Measurements from ENCODE around the gene VPS9D1. TPM values are rescaled to one million over a fixed set of nuclear protein-coding genes. Genes with fewer than 3 reads are reported as not detected.
"Not testable (repeated sequence)": the region's sequence is repeated elsewhere in the genome, so short reads cannot be mapped to it uniquely, and the experiment has no call there.

VPS9D1 gene
- total and polyA plus RNA-seq, 2 donors (not counting 1 experiment from before 2014, with no cell fraction given) = 6.3 to 13.0 TPM

GRCh38 chr16:89685916-89686315 is 34.8 kb downstream of the VPS9D1 start:
- no peaks in the 10 kb centered on the region for H3K9me3 ChIP-seq (ENCODE audit: control insufficient read depth, insufficient read depth, low read depth, low read length)
- no peak for DNase-seq (ENCODE audit: low read depth in 2 of 2)
- no peak overlapping the region for H3K4me2 ChIP-seq (ENCODE audit: extremely low read depth, insufficient read depth, low read length)
- H2AFZ ChIP-seq (ENCODE audit: low read length) = no peak overlapping the region
- H3K27ac ChIP-seq (ENCODE audit: insufficient read depth, low read length) = no peak overlapping the region
- peaks cover 6% of the 10 kb centered on the region for H3K4me1 ChIP-seq (ENCODE audit: control insufficient read depth, extremely low read depth, insufficient read depth, low read length)
- no peak overlapping the region for H3K9ac ChIP-seq (ENCODE audit: insufficient read depth, low read length)
- H3K79me2 ChIP-seq (ENCODE audit: control insufficient read depth, insufficient read depth, low read length) = peaks cover 17% of the 10 kb centered on the region
- TF ChIP-seq EZH2 (IDR thresholded peaks at IDR 0.05; ENCODE audit: low read length, missing control alignments) = no peak
- no peak for TF ChIP-seq CTCF (conservative IDR thresholded peaks at IDR 0.05 in 1 of 2, IDR thresholded peaks at IDR 0.05 in 1 of 2; ENCODE audit: low read depth in 1 of 2, low read length in 2 of 2)
- peaks cover 7% of the 10 kb centered on the region for H3K36me3 ChIP-seq (ENCODE audit: control insufficient read depth, insufficient read depth, low read length)
- no peak overlapping the region for H3K4me3 ChIP-seq (replicated peaks in 1 of 4; ENCODE audit: control extremely low read depth in 1 of 4, insufficient read depth in 1 of 4, low read depth in 3 of 4, low read length in 4 of 4)
- H3K27me3 ChIP-seq (ENCODE audit: control insufficient read depth, insufficient read depth, low read length) = no peaks in the 10 kb centered on the region
- H4K20me1 ChIP-seq (ENCODE audit: control insufficient read depth, extremely low read depth, insufficient read depth, low read length) = no peaks in the 10 kb centered on the region

GRCh38 chr16:89678258-89678657 is 42.4 kb downstream of the VPS9D1 start:
- H3K4me1 ChIP-seq (ENCODE audit: control insufficient read depth, extremely low read depth, insufficient read depth, low read length) = no peaks in the 10 kb centered on the region
- no peak for DNase-seq (ENCODE audit: low read depth in 2 of 2)
- H3K4me3 ChIP-seq (replicated peaks in 1 of 4; ENCODE audit: control extremely low read depth in 1 of 4, insufficient read depth in 1 of 4, low read depth in 3 of 4, low read length in 4 of 4) = no peak overlapping the region
- no peaks in the 10 kb centered on the region for H3K36me3 ChIP-seq (ENCODE audit: control insufficient read depth, insufficient read depth, low read length)
- H2AFZ ChIP-seq (ENCODE audit: low read length) = no peak overlapping the region
- H3K79me2 ChIP-seq (ENCODE audit: control insufficient read depth, insufficient read depth, low read length) = no peaks in the 10 kb centered on the region
- no peaks in the 10 kb centered on the region for H3K27me3 ChIP-seq (ENCODE audit: control insufficient read depth, insufficient read depth, low read length)
- H4K20me1 ChIP-seq (ENCODE audit: control insufficient read depth, extremely low read depth, insufficient read depth, low read length) = no peaks in the 10 kb centered on the region
- H3K4me2 ChIP-seq (ENCODE audit: extremely low read depth, insufficient read depth, low read length) = no peak overlapping the region
- H3K9me3 ChIP-seq (ENCODE audit: control insufficient read depth, insufficient read depth, low read depth, low read length) = no peaks in the 10 kb centered on the region
- H3K9ac ChIP-seq (ENCODE audit: insufficient read depth, low read length) = no peak overlapping the region
- no peak overlapping the region for H3K27ac ChIP-seq (ENCODE audit: insufficient read depth, low read length)
- no peak for TF ChIP-seq CTCF (conservative IDR thresholded peaks at IDR 0.05 in 1 of 2, IDR thresholded peaks at IDR 0.05 in 1 of 2; ENCODE audit: low read depth in 1 of 2, low read length in 2 of 2)
- TF ChIP-seq EZH2 (IDR thresholded peaks at IDR 0.05; ENCODE audit: low read length, missing control alignments) = no peak

GRCh38 chr16:89672177-89672941 is 48.3 kb downstream of the VPS9D1 start:
- TF ChIP-seq CTCF (conservative IDR thresholded peaks at IDR 0.05 in 1 of 2, IDR thresholded peaks at IDR 0.05 in 1 of 2; ENCODE audit: low read depth in 1 of 2, low read length in 2 of 2) (no peak), EZH2 (IDR thresholded peaks at IDR 0.05; ENCODE audit: low read length, missing control alignments) (no peak)
- Histone ChIP-seq H3K27me3 (ENCODE audit: control insufficient read depth, insufficient read depth, low read length) (no peaks in the 10 kb centered on the region), H3K4me1 (ENCODE audit: control insufficient read depth, extremely low read depth, insufficient read depth, low read length) (no peaks in the 10 kb centered on the region), H4K20me1 (ENCODE audit: control insufficient read depth, extremely low read depth, insufficient read depth, low read length) (no peaks in the 10 kb centered on the region), H3K36me3 (ENCODE audit: control insufficient read depth, insufficient read depth, low read length) (no peaks in the 10 kb centered on the region), H3K4me2 (ENCODE audit: extremely low read depth, insufficient read depth, low read length) (no peak overlapping the region), H3K27ac (ENCODE audit: insufficient read depth, low read length) (no peak overlapping the region), H2AFZ (ENCODE audit: low read length) (no peak overlapping the region), H3K4me3 (replicated peaks in 1 of 4; ENCODE audit: control extremely low read depth in 1 of 4, insufficient read depth in 1 of 4, low read depth in 3 of 4, low read length in 4 of 4) (no peak overlapping the region), H3K79me2 (ENCODE audit: control insufficient read depth, insufficient read depth, low read length) (no peaks in the 10 kb centered on the region), H3K9ac (ENCODE audit: insufficient read depth, low read length) (no peak overlapping the region), H3K9me3 (ENCODE audit: control insufficient read depth, insufficient read depth, low read depth, low read length) (no peaks in the 10 kb centered on the region)
- no peak for DNase-seq (ENCODE audit: low read depth in 2 of 2)

DNA sequence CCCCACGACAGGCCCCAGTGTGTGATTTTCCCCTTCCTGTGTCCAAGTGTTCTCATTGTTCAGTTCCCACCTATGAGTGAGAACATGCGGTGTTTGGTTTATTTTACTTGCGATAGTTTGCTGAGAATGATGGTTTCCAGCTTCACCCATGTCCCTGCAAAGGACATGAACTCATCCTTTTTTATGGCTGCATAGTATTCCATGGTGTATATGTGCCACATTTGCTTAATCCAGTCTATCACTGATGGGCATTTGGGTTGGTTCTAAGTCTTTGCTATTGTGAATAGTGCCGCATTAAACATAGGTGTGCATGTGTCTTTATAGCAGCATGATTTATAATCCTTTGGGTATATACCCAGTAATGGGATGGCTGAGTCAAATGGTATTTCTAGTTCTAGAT is 49.1 kb downstream of the VPS9D1 start:
- not testable (repeated sequence) for H3K27me3 ChIP-seq (ENCODE audit: control insufficient read depth, insufficient read depth, low read length); H3K27ac ChIP-seq (ENCODE audit: insufficient read depth, low read length); DNase-seq (ENCODE audit: low read depth in 2 of 2); H3K36me3 ChIP-seq (ENCODE audit: control insufficient read depth, insufficient read depth, low read length); H3K4me2 ChIP-seq (ENCODE audit: extremely low read depth, insufficient read depth, low read length); H3K4me1 ChIP-seq (ENCODE audit: control insufficient read depth, extremely low read depth, insufficient read depth, low read length); H3K4me3 ChIP-seq (replicated peaks in 1 of 4; ENCODE audit: control extremely low read depth in 1 of 4, insufficient read depth in 1 of 4, low read depth in 3 of 4, low read length in 4 of 4); H3K9ac ChIP-seq (ENCODE audit: insufficient read depth, low read length); H3K9me3 ChIP-seq (ENCODE audit: control insufficient read depth, insufficient read depth, low read depth, low read length); H2AFZ ChIP-seq (ENCODE audit: low read length); H3K79me2 ChIP-seq (ENCODE audit: control insufficient read depth, insufficient read depth, low read length); H4K20me1 ChIP-seq (ENCODE audit: control insufficient read depth, extremely low read depth, insufficient read depth, low read length)
